ENCODE measurements around the gene RNF38.

RNF38 gene

GRCh38 chr9:36289836-36290435 is 110.1 kb downstream of the RNF38 start:
- no peak for TF ChIP-seq CTCF (IDR thresholded peaks at IDR 0.05; ENCODE audit: borderline replicate concordance, control extremely low read depth, extremely low read depth, insufficient read depth, missing control alignments)
- in situ Hi-C loops (cut with MboI; ENCODE audit: low sequenced_read_pairs, unreplicated experiment): no loop called here
- DNase-seq (ENCODE audit: low spot score): no peak

GRCh38 chr9:36288070-36288469 is 112.0 kb downstream of the RNF38 start:
- DNase-seq (ENCODE audit: low spot score): no peak
- in situ Hi-C loops (cut with MboI; ENCODE audit: low sequenced_read_pairs, unreplicated experiment): no loop called here
- no peak for TF ChIP-seq CTCF (IDR thresholded peaks at IDR 0.05; ENCODE audit: borderline replicate concordance, control extremely low read depth, extremely low read depth, insufficient read depth, missing control alignments)
